GM23338 (cell line): Measurements from ENCODE around the gene MEGF8. TPM values are rescaled to one million over a fixed set of nuclear protein-coding genes. Genes with fewer than 3 reads are reported as not detected.

ENCODE experiments used
- CREB1 ChIP-seq: fragments of 250-450 bp; sonication (Bioruptor Pico); IDR thresholded peaks from 2 replicates; pipeline ENCODE4 v1.5.0; 2020; ENCODE audit warnings: low read depth, mild to moderate bottlenecking, moderate library complexity
- EZH2 ChIP-seq: fragments of 200-600 bp; sonication (generic); IDR thresholded peaks from one replicate; pipeline ENCODE4 v1.8.0; 2017; ENCODE audit warnings: antibody characterized with exemption, mild to moderate bottlenecking, low read depth; ENCODE audit not compliant: unreplicated experiment
- EZH2phosphoT487 ChIP-seq: fragments of 200-600 bp; sonication (generic); IDR thresholded peaks from one replicate; pipeline ENCODE4 v1.8.1; 2018; ENCODE audit warnings: antibody characterized with exemption; ENCODE audit not compliant: unreplicated experiment
- POLR2AphosphoS5 ChIP-seq: IDR thresholded peaks from 2 replicates; pipeline ENCODE4 v1.6.1; 2016; ENCODE audit warnings: antibody characterized with exemption, low read depth
- ZNF114 ChIP-seq: fragments of 250-450 bp; sonication (Bioruptor Pico); IDR thresholded peaks from 2 replicates; pipeline ENCODE4 v1.5.0; 2020; ENCODE audit warnings: mild to moderate bottlenecking, moderate library complexity
- ZNF331 ChIP-seq: fragments of 250-450 bp; sonication (Bioruptor Pico); IDR thresholded peaks from 2 replicates; pipeline ENCODE4 v1.5.0; 2020; ENCODE audit warnings: low read depth, mild to moderate bottlenecking, moderate library complexity
- ZNF462 ChIP-seq: fragments of 250-450 bp; sonication (Bioruptor Pico); IDR thresholded peaks from 2 replicates; pipeline ENCODE4 v1.5.0; 2020; ENCODE audit warnings: mild to moderate bottlenecking, moderate library complexity
- polyA plus RNA-seq: library from polyadenylated mRNA; unstranded; fragments of >200 nt; fragmentation: Nextera tagmentation; extraction: Ambion mirVana; gene quantifications from 2 replicates; pipeline ENCODE4 v1.2.1, GENCODE V29; 2016
- total RNA-seq: library from RNA; depleted of rRNA; stranded (reverse); fragments of >200 nt; shearing (Covaris generic); gene quantifications from 2 replicates; pipeline ENCODE4 v1.2.3, GENCODE V29; 2014
- TF ChIP-seq, protein P1 (sequence below): IDR thresholded peaks from 2 replicates; pipeline ENCODE4 v1.6.1; 2016; ENCODE audit warnings: antibody characterized with exemption

MEGF8 gene
- total and polyA plus RNA-seq, 2 experiments from 2014 or later = 6.2 to 40.5 TPM

DNA sequence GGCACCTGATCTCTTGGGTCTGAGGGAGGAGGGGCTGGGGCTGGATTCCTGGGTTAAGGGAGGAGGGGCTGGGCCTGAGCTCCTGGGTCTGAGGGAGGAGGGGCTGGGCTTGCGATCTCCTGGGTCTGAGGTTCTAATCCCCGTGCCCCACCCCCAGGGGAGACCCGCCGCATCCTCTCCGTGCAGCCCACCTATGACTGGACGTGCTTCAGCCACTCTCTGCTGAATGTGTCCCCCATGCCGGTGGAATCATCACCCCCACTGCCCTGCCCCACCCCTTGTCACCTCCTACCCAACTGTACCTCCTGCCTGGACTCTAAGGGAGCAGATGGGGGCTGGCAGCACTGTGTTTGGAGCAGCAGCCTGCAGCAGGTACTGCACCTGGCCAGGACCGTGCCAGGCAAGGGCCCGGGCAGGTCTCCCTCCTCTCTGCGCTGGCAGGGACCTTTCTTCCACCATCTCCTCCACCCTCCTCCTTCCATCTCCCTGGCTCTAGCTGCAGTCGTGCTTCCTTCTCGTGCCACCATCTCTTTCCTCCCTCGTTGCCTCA is 37.5 kb downstream of the MEGF8 start (continued):
- TF ChIP-seq ZNF462 (CRISPR knock-in tag) = no peak
- no peak for TF ChIP-seq EZH2phosphoT487
- TF ChIP-seq ZNF331 (CRISPR knock-in tag) = no peak
- no peak for TF ChIP-seq ZNF114 (CRISPR knock-in tag)
- no peak for TF ChIP-seq CREB1 (CRISPR knock-in tag)
- TF ChIP-seq POLR2AphosphoS5 = no peak
- TF ChIP-seq, protein P1, sequence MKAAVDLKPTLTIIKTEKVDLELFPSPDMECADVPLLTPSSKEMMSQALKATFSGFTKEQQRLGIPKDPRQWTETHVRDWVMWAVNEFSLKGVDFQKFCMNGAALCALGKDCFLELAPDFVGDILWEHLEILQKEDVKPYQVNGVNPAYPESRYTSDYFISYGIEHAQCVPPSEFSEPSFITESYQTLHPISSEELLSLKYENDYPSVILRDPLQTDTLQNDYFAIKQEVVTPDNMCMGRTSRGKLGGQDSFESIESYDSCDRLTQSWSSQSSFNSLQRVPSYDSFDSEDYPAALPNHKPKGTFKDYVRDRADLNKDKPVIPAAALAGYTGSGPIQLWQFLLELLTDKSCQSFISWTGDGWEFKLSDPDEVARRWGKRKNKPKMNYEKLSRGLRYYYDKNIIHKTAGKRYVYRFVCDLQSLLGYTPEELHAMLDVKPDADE = no peak
- no peak for TF ChIP-seq EZH2
